MM.1S (cell line): ENCODE results near the gene IFI6.

Experiments used
- DNase-seq: peaks from one replicate; pipeline ENCODE4 v3.0.0-alpha.2; 2015
- H2AFZ ChIP-seq: fragments of 300-600 bp; sonication (generic); 2 replicates; pipeline ENCODE4 v1.6.0; 2016; ENCODE audit warnings: antibody characterized with exemption, low read length
- H3F3A ChIP-seq: fragments of 300-600 bp; sonication (generic); 2 replicates; pipeline ENCODE4 v1.6.1; 2016; ENCODE audit warnings: mild to moderate bottlenecking, antibody characterized with exemption, low read length, moderate library complexity, mixed read lengths; ENCODE audit not compliant: insufficient read depth
- H3K27ac ChIP-seq: fragments of 300-600 bp; sonication (generic); 2 replicates; pipeline ENCODE4 v1.5.1; 2016; ENCODE audit warnings: mild to moderate bottlenecking, low read length
- H3K27me3 ChIP-seq: fragments of 300-600 bp; sonication (generic); replicated peaks from 2 replicates; pipeline ENCODE4 v1.6.0; 2016; ENCODE audit warnings: low read length; ENCODE audit not compliant: insufficient read depth
- H3K36me3 ChIP-seq: fragments of 300-600 bp; sonication (generic); replicated peaks from 2 replicates; pipeline ENCODE4 v1.6.1; 2016; ENCODE audit warnings: mild to moderate bottlenecking, low read length, mixed read lengths; ENCODE audit not compliant: insufficient read depth
- H3K4me1 ChIP-seq: fragments of 300-600 bp; sonication (generic); 2 replicates; pipeline ENCODE4 v1.6.1; 2016; ENCODE audit warnings: low read length, mixed read lengths
- H3K4me2 ChIP-seq: fragments of 300-600 bp; sonication (generic); 2 replicates; pipeline ENCODE4 v1.6.0; 2016; ENCODE audit warnings: low read depth, low read length
- H3K4me3 ChIP-seq: fragments of 300-600 bp; sonication (generic); 2 replicates; pipeline ENCODE4 v1.5.1; 2016; ENCODE audit warnings: low read length, mixed read lengths
- H3K79me2 ChIP-seq: fragments of 300-600 bp; sonication (generic); 2 replicates; pipeline ENCODE4 v1.6.1; 2016; ENCODE audit warnings: mixed run types, low read length, mixed read lengths
- H3K9ac ChIP-seq: fragments of 300-600 bp; sonication (generic); 2 replicates; pipeline ENCODE4 v1.6.1; 2016; ENCODE audit warnings: low read length, mixed read lengths
- H3K9me2 ChIP-seq: fragments of 300-600 bp; sonication (generic); replicated peaks from 2 replicates; pipeline ENCODE4 v1.6.1; 2016; ENCODE audit warnings: mild to moderate bottlenecking, low read length, mixed read lengths; ENCODE audit not compliant: insufficient read depth
- H3K9me3 ChIP-seq: fragments of 300-600 bp; sonication (generic); replicated peaks from 2 replicates; pipeline ENCODE4 v1.6.1; 2016; ENCODE audit warnings: mild to moderate bottlenecking, low read length, mixed read lengths; ENCODE audit not compliant: insufficient read depth
- H4K20me1 ChIP-seq: fragments of 300-600 bp; sonication (generic); 2 replicates; pipeline ENCODE4 v1.6.1; 2016; ENCODE audit warnings: mild to moderate bottlenecking, low read length, moderate library complexity, mixed read lengths; ENCODE audit not compliant: insufficient read depth
- CTCF ChIP-seq: fragments of 300-600 bp; sonication (generic); IDR thresholded peaks from 2 replicates; pipeline ENCODE4 v1.5.1; 2016; ENCODE audit warnings: antibody characterized with exemption, low read length, mixed read lengths
- EZH2 ChIP-seq: fragments of 300-600 bp; sonication (generic); optimal IDR thresholded peaks from 2 replicates; pipeline ENCODE3; 2017; ENCODE audit warnings: low read depth, mild to moderate bottlenecking, antibody characterized with exemption, low read length, mixed read lengths
- EZH2phosphoT487 ChIP-seq: fragments of 300-600 bp; sonication (generic); IDR thresholded peaks from 2 replicates; pipeline ENCODE4 v1.6.1; 2018; ENCODE audit warnings: antibody characterized with exemption, low read length

IFI6 gene

DNA sequence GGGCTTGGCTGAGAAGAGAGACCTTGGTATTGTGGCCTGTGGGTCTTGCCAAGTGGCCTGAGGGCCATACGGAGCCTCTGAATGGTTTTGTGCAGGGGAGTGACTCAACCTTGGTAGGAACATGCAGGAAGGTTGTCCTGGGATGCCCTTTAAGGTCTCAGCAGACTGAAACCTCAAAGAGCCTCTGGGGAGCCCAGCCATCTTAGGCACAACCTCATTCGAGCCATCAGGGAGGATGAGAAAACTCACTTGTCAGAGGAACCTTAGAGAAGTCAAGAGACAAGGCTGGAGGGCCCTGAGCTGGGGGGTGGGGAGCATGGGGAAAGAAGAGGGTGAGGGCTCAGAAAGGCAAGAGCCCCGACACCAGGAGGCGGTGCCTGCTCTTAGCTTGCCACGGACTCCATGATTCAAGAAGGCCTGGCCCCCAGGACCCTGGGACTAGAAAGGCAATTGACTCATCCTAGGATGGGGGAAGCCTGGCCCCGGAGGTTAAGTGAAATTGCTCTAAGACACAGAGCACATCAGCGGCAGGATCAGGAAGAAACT, 13.0 kb downstream of the IFI6 start:
- H3K79me2 ChIP-seq, result no peaks in the 10 kb centered on the region
- peak overlapping the region; percentile 47; the same call in 1 of the 2 replicates for H3K4me3 ChIP-seq
- H2AFZ ChIP-seq, result peak overlapping the region; percentile 88
- peaks cover 9% of the 10 kb centered on the region; the same call in 1 of the 2 replicates for H3F3A ChIP-seq
- H3K9me3 ChIP-seq, result no peaks in the 10 kb centered on the region
- H3K27me3 ChIP-seq, result no peaks in the 10 kb centered on the region
- TF ChIP-seq CTCF, result no peak
- TF ChIP-seq EZH2, result no peak
- TF ChIP-seq EZH2phosphoT487, result no peak
- no peak overlapping the region for H3K9ac ChIP-seq
- peak overlapping the region; percentile 68; the same call in 1 of the 2 replicates for H3K4me2 ChIP-seq
- H3K27ac ChIP-seq, result no peak overlapping the region
- peaks cover 21% of the 10 kb centered on the region for H3K4me1 ChIP-seq
- no peaks in the 10 kb centered on the region for H3K9me2 ChIP-seq
- no peaks in the 10 kb centered on the region for H3K36me3 ChIP-seq
- DNase-seq, result no peak
- no peaks in the 10 kb centered on the region for H4K20me1 ChIP-seq

- H4K20me1 ChIP-seq, result no peaks in the 10 kb centered on the region
- H3K9ac ChIP-seq, result no peak overlapping the region
- peaks cover 16% of the 10 kb centered on the region for H3K4me1 ChIP-seq
- no peak overlapping the region for H3K27ac ChIP-seq
- H3K4me3 ChIP-seq, result no peak overlapping the region
- peaks cover 9% of the 10 kb centered on the region; the same call in 1 of the 2 replicates for H3F3A ChIP-seq
- H3K4me2 ChIP-seq, result no peak overlapping the region
- H3K9me3 ChIP-seq, result no peaks in the 10 kb centered on the region
- DNase-seq, result no peak
- H3K9me2 ChIP-seq, result no peaks in the 10 kb centered on the region
- no peak overlapping the region for H2AFZ ChIP-seq
- H3K36me3 ChIP-seq, result no peaks in the 10 kb centered on the region
- no peaks in the 10 kb centered on the region for H3K79me2 ChIP-seq
- TF ChIP-seq EZH2phosphoT487, result no peak
- TF ChIP-seq CTCF, result no peak
- TF ChIP-seq EZH2, result no peak
- H3K27me3 ChIP-seq, result no peaks in the 10 kb centered on the region
Observed at GRCh38 chr1:27656157-27656893, 15.7 kb downstream of the IFI6 start.

DNA sequence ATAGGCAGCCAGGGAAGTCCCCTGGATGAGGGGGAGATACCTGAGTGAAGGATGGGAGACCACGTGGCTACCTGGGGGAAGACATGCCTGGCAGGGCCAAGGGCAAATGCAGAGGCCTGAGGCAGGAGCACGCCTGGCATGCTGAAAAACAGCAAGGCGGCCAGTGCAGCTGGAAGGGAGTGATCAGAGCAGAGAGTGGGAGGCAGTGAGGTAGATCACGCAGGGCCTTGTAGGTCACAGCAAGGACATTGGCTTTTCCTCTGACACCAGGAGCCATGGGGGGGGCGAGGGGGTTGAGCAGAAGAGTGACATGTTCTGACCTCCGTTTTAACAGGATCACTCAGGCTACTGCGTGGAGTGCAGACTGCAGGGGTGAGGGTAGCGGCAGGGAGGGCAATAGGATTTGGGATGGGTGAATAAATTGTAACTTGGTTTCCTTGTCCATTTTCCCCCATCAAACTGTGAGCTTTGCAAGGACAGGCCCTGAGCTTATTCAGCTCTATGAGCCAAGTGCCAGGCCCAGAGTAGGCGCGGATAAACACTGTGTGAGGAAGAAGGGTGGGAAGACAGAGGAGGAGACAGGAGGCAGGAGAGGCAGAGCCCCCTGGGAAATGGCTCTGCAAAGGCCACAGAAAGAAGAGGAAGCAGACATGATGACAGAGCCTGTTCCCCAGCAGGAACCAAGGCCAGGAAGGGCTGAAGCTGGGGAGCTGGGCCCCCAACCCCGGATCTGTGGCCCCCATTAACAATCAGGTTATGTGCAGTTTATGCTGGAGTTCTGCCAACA, 16.6 kb downstream of the IFI6 start:
- Histone ChIP-seq H3K4me1 (peaks cover 12% of the 10 kb centered on the region), H3K4me3 (no peak overlapping the region), H3K9me3 (no peaks in the 10 kb centered on the region), H3K9ac (no peak overlapping the region), H2AFZ (no peak overlapping the region), H3F3A (peaks cover 9% of the 10 kb centered on the region; the same call in 1 of the 2 replicates), H3K4me2 (no peak overlapping the region), H3K36me3 (no peaks in the 10 kb centered on the region), H3K27me3 (no peaks in the 10 kb centered on the region), H4K20me1 (no peaks in the 10 kb centered on the region), H3K79me2 (no peaks in the 10 kb centered on the region), H3K27ac (no peak overlapping the region), H3K9me2 (no peaks in the 10 kb centered on the region)
- TF ChIP-seq EZH2phosphoT487 (no peak), CTCF (no peak), EZH2 (no peak)
- DNase-seq, result no peak
